ENCODE results near the gene BTN1A1. TPM values are rescaled to one million over a fixed set of nuclear protein-coding genes. Genes with fewer than 3 reads are reported as not detected.

Gene BTN1A1
- total and polyA plus RNA-seq, 9 donors = 0.04 to 0.19 (median 0.13) TPM

GRCh38 chr6:26464014-26464413 lies 36.1 kb upstream of the BTN1A1 start:
- Histone ChIP-seq H3K9me3 (replicated peaks; ENCODE audit: control insufficient read depth, low read depth, low read length) (no peaks in the 10 kb centered on the region), H3K27me3 (ENCODE audit: control insufficient read depth, insufficient read depth, low read length) (no peaks in the 10 kb centered on the region), H3K27ac (ENCODE audit: low read length) (no peak overlapping the region), H3K4me1 (ENCODE audit: control insufficient read depth, insufficient read depth, low read length) (peaks cover 13% of the 10 kb centered on the region), H3K4me3 (ENCODE audit: low read length) (no peak overlapping the region), H3K36me3 (ENCODE audit: control insufficient read depth, insufficient read depth, low read length) (peaks cover 89% of the 10 kb centered on the region)
- DNase-seq = no peak
- WGBS (ENCODE audit: insufficient coverage) = no CpG with 5 or more reads among the region's 4 CpGs

GRCh38 chr6:26464416-26465131 lies 35.5 kb upstream of the BTN1A1 start:
- no peak for DNase-seq
- Histone ChIP-seq H3K4me1 (ENCODE audit: control insufficient read depth, insufficient read depth, low read length) (peaks cover 10% of the 10 kb centered on the region), H3K4me3 (ENCODE audit: low read length) (no peak overlapping the region), H3K27me3 (ENCODE audit: control insufficient read depth, insufficient read depth, low read length) (no peaks in the 10 kb centered on the region), H3K27ac (ENCODE audit: low read length) (no peak overlapping the region), H3K9me3 (replicated peaks; ENCODE audit: control insufficient read depth, low read depth, low read length) (no peaks in the 10 kb centered on the region), H3K36me3 (ENCODE audit: control insufficient read depth, insufficient read depth, low read length) (peaks cover 87% of the 10 kb centered on the region)
- WGBS (ENCODE audit: insufficient coverage) = 98% methylated on average over 7 of the region's 7 CpGs

- Histone ChIP-seq H3K9me3 (replicated peaks; ENCODE audit: control insufficient read depth, low read depth, low read length) (no peaks in the 10 kb centered on the region), H3K36me3 (ENCODE audit: control insufficient read depth, insufficient read depth, low read length) (peaks cover 77% of the 10 kb centered on the region), H3K27ac (ENCODE audit: low read length) (no peak overlapping the region), H3K4me3 (ENCODE audit: low read length) (no peak overlapping the region), H3K4me1 (ENCODE audit: control insufficient read depth, insufficient read depth, low read length) (peaks cover 3% of the 10 kb centered on the region), H3K27me3 (ENCODE audit: control insufficient read depth, insufficient read depth, low read length) (no peaks in the 10 kb centered on the region)
- no peak for DNase-seq
- no CpG with 5 or more reads among the region's 3 CpGs for WGBS (ENCODE audit: insufficient coverage)
Measured at GRCh38 chr6:26465776-26466175, 34.3 kb upstream of the BTN1A1 start.

- Histone ChIP-seq H3K36me3 (ENCODE audit: control insufficient read depth, insufficient read depth, low read length) (peaks cover 52% of the 10 kb centered on the region), H3K9me3 (replicated peaks; ENCODE audit: control insufficient read depth, low read depth, low read length) (peaks cover 6% of the 10 kb centered on the region), H3K27ac (ENCODE audit: low read length) (no peak overlapping the region), H3K4me3 (ENCODE audit: low read length) (no peak overlapping the region), H3K4me1 (ENCODE audit: control insufficient read depth, insufficient read depth, low read length) (no peaks in the 10 kb centered on the region), H3K27me3 (ENCODE audit: control insufficient read depth, insufficient read depth, low read length) (no peaks in the 10 kb centered on the region)
- 83% methylated on average over 1 of the region's 2 CpGs for WGBS (ENCODE audit: insufficient coverage)
- DNase-seq = no peak
Measured at GRCh38 chr6:26468829-26469228, 31.3 kb upstream of the BTN1A1 start.

GRCh38 chr6:26470643-26471042 lies 29.5 kb upstream of the BTN1A1 start:
- H3K27ac ChIP-seq (ENCODE audit: low read length) = no peak overlapping the region
- no peak overlapping the region for H3K4me3 ChIP-seq (ENCODE audit: low read length)
- WGBS (ENCODE audit: insufficient coverage) = 95% methylated on average over 3 of the region's 4 CpGs
- peaks cover 9% of the 10 kb centered on the region for H3K4me1 ChIP-seq (ENCODE audit: control insufficient read depth, insufficient read depth, low read length)
- no peak for DNase-seq
- no peaks in the 10 kb centered on the region for H3K27me3 ChIP-seq (ENCODE audit: control insufficient read depth, insufficient read depth, low read length)
- peaks cover 6% of the 10 kb centered on the region for H3K9me3 ChIP-seq (replicated peaks; ENCODE audit: control insufficient read depth, low read depth, low read length)
- H3K36me3 ChIP-seq (ENCODE audit: control insufficient read depth, insufficient read depth, low read length) = peaks cover 34% of the 10 kb centered on the region

- no peak for DNase-seq
- Histone ChIP-seq H3K27ac (ENCODE audit: low read length) (no peak overlapping the region), H3K4me3 (ENCODE audit: low read length) (no peak overlapping the region), H3K27me3 (ENCODE audit: control insufficient read depth, insufficient read depth, low read length) (no peaks in the 10 kb centered on the region), H3K9me3 (replicated peaks; ENCODE audit: control insufficient read depth, low read depth, low read length) (peaks cover 6% of the 10 kb centered on the region), H3K36me3 (ENCODE audit: control insufficient read depth, insufficient read depth, low read length) (peaks cover 21% of the 10 kb centered on the region), H3K4me1 (ENCODE audit: control insufficient read depth, insufficient read depth, low read length) (peaks cover 9% of the 10 kb centered on the region)
Measured at GRCh38 chr6:26471970-26472369, 28.1 kb upstream of the BTN1A1 start.

GRCh38 chr6:26472549-26473290 lies 27.4 kb upstream of the BTN1A1 start:
- WGBS (ENCODE audit: insufficient coverage) = 100% methylated on average over 2 of the region's 4 CpGs
- Histone ChIP-seq H3K4me1 (ENCODE audit: control insufficient read depth, insufficient read depth, low read length) (peaks cover 12% of the 10 kb centered on the region), H3K27me3 (ENCODE audit: control insufficient read depth, insufficient read depth, low read length) (no peaks in the 10 kb centered on the region), H3K36me3 (ENCODE audit: control insufficient read depth, insufficient read depth, low read length) (peaks cover 15% of the 10 kb centered on the region), H3K27ac (ENCODE audit: low read length) (peak overlapping the region; percentile 93), H3K4me3 (ENCODE audit: low read length) (no peak overlapping the region), H3K9me3 (replicated peaks; ENCODE audit: control insufficient read depth, low read depth, low read length) (peaks cover 6% of the 10 kb centered on the region)
- no peak for DNase-seq

GRCh38 chr6:26473429-26473757 lies 26.7 kb upstream of the BTN1A1 start:
- no peak for DNase-seq
- H3K4me3 ChIP-seq (ENCODE audit: low read length) = peak overlapping the region; percentile 45
- peak overlapping the region; percentile 93 for H3K27ac ChIP-seq (ENCODE audit: low read length)
- H3K36me3 ChIP-seq (ENCODE audit: control insufficient read depth, insufficient read depth, low read length) = peaks cover 8% of the 10 kb centered on the region
- peaks cover 13% of the 10 kb centered on the region for H3K4me1 ChIP-seq (ENCODE audit: control insufficient read depth, insufficient read depth, low read length)
- WGBS (ENCODE audit: insufficient coverage) = no CpG with 5 or more reads among the region's 1 CpG
- H3K27me3 ChIP-seq (ENCODE audit: control insufficient read depth, insufficient read depth, low read length) = no peaks in the 10 kb centered on the region
- H3K9me3 ChIP-seq (replicated peaks; ENCODE audit: control insufficient read depth, low read depth, low read length) = peaks cover 6% of the 10 kb centered on the region

GRCh38 chr6:26473758-26474438 lies 26.2 kb upstream of the BTN1A1 start:
- Histone ChIP-seq H3K36me3 (ENCODE audit: control insufficient read depth, insufficient read depth, low read length) (peaks cover 3% of the 10 kb centered on the region), H3K4me1 (ENCODE audit: control insufficient read depth, insufficient read depth, low read length) (peaks cover 13% of the 10 kb centered on the region), H3K4me3 (ENCODE audit: low read length) (peak overlapping the region; percentile 45), H3K9me3 (replicated peaks; ENCODE audit: control insufficient read depth, low read depth, low read length) (peaks cover 6% of the 10 kb centered on the region), H3K27ac (ENCODE audit: low read length) (peak overlapping the region; percentile 93), H3K27me3 (ENCODE audit: control insufficient read depth, insufficient read depth, low read length) (no peaks in the 10 kb centered on the region)
- peak; percentile 97 for DNase-seq
- WGBS (ENCODE audit: insufficient coverage) = 4% methylated on average over 5 of the region's 12 CpGs

GRCh38 chr6:26474439-26474881 lies 25.6 kb upstream of the BTN1A1 start:
- peak; percentile 31 for DNase-seq
- Histone ChIP-seq H3K4me3 (ENCODE audit: low read length) (peak overlapping the region; percentile 45), H3K9me3 (replicated peaks; ENCODE audit: control insufficient read depth, low read depth, low read length) (peaks cover 6% of the 10 kb centered on the region), H3K4me1 (ENCODE audit: control insufficient read depth, insufficient read depth, low read length) (peaks cover 13% of the 10 kb centered on the region), H3K27me3 (ENCODE audit: control insufficient read depth, insufficient read depth, low read length) (no peaks in the 10 kb centered on the region), H3K36me3 (ENCODE audit: control insufficient read depth, insufficient read depth, low read length) (no peaks in the 10 kb centered on the region), H3K27ac (ENCODE audit: low read length) (peak overlapping the region; percentile 93)
- WGBS (ENCODE audit: insufficient coverage) = no CpG with 5 or more reads among the region's 2 CpGs
